Measurements from ENCODE around the gene KCNMA1. TPM values are rescaled to one million over a fixed set of nuclear protein-coding genes. Genes with fewer than 3 reads are reported as not detected.

The KCNMA1 gene
- total and polyA plus RNA-seq, 8 donors: 2.8 to 21.1 (median 4.3) TPM

GRCh38 chr10:76944640-76945039 is 693.0 kb downstream of the KCNMA1 start:
- no peaks in the 10 kb centered on the region for H3K9me3 ChIP-seq
- H3K27ac ChIP-seq: no peak overlapping the region
- H3K4me1 ChIP-seq: no peaks in the 10 kb centered on the region
- no peaks in the 10 kb centered on the region for H3K27me3 ChIP-seq
- DNase-seq (no peak), ATAC-seq (no peak)
- no peaks in the 10 kb centered on the region for H3K36me3 ChIP-seq
- intact Hi-C loops (cut with DNase I): no loop called here
- no peak for TF ChIP-seq CTCF (IDR thresholded peaks at IDR 0.05)
- no peak overlapping the region for H3K4me3 ChIP-seq

GRCh38 chr10:76942628-76943416 is 694.8 kb downstream of the KCNMA1 start:
- Histone ChIP-seq H3K36me3 (no peaks in the 10 kb centered on the region), H3K9me3 (no peaks in the 10 kb centered on the region), H3K4me3 (no peak overlapping the region), H3K27ac (no peak overlapping the region), H3K27me3 (no peaks in the 10 kb centered on the region), H3K4me1 (no peaks in the 10 kb centered on the region)
- ATAC-seq: no peak
- TF ChIP-seq CTCF (IDR thresholded peaks at IDR 0.05): no peak
- no peak for DNase-seq
- intact Hi-C loops (cut with DNase I): no loop called here

- Histone ChIP-seq H3K4me1 (no peaks in the 10 kb centered on the region), H3K9me3 (no peaks in the 10 kb centered on the region), H3K36me3 (no peaks in the 10 kb centered on the region), H3K4me3 (no peak overlapping the region), H3K27ac (no peak overlapping the region), H3K27me3 (no peaks in the 10 kb centered on the region)
- peak in 2 of 4 donors; percentile 21 to 30 for DNase-seq
- ATAC-seq: peak; percentile 13
- intact Hi-C loops (cut with DNase I): no loop called here
- no peak for TF ChIP-seq CTCF (IDR thresholded peaks at IDR 0.05)
Measured at GRCh38 chr10:76939933-76940468, 697.6 kb downstream of the KCNMA1 start.

GRCh38 chr10:76937181-76937600 is 700.4 kb downstream of the KCNMA1 start:
- intact Hi-C loops (cut with DNase I): no loop called here
- no peak overlapping the region for H3K4me3 ChIP-seq
- no peak for TF ChIP-seq CTCF (IDR thresholded peaks at IDR 0.05)
- H3K27me3 ChIP-seq: no peaks in the 10 kb centered on the region
- no peaks in the 10 kb centered on the region for H3K36me3 ChIP-seq
- H3K9me3 ChIP-seq: no peaks in the 10 kb centered on the region
- H3K4me1 ChIP-seq: no peaks in the 10 kb centered on the region
- ATAC-seq (no peak), DNase-seq (no peak)
- no peak overlapping the region for H3K27ac ChIP-seq

- Histone ChIP-seq H3K4me3 (no peak overlapping the region), H3K27ac (no peak overlapping the region), H3K9me3 (no peaks in the 10 kb centered on the region), H3K36me3 (no peaks in the 10 kb centered on the region), H3K27me3 (no peaks in the 10 kb centered on the region), H3K4me1 (no peaks in the 10 kb centered on the region)
- DNase-seq (no peak), ATAC-seq (no peak)
- intact Hi-C loops (cut with DNase I): no loop called here
- no peak for TF ChIP-seq CTCF (IDR thresholded peaks at IDR 0.05)
Measured at GRCh38 chr10:76935941-76936613, 701.5 kb downstream of the KCNMA1 start.

Measured in left lung (tissue), 10 donors.